Measurements from ENCODE around the gene OSTF1. TPM values are rescaled to one million over a fixed set of nuclear protein-coding genes. Genes with fewer than 3 reads are reported as not detected.

The OSTF1 gene
- total RNA-seq, 1 experiment from 2014 or later = 40.6 TPM

- no peak for DNase-seq (ENCODE audit: low read depth)
These were observed 2.7 kb upstream of the OSTF1 start for GRCh38 chr9:75085640-75086039.

GRCh38 chr9:75086541-75087288 is 1.6 kb upstream of the OSTF1 start:
- no peak for DNase-seq (ENCODE audit: low read depth)

- peak; percentile 63 for DNase-seq (ENCODE audit: low read depth)
These were observed 958 bp upstream of the OSTF1 start for GRCh38 chr9:75087289-75087823.

- DNase-seq (ENCODE audit: low read depth) = peak; percentile 58
These were observed 495 bp downstream of the OSTF1 start for GRCh38 chr9:75088646-75089372.

- no peak for DNase-seq (ENCODE audit: low read depth)
These were observed 1.1 kb downstream of the OSTF1 start for GRCh38 chr9:75089373-75089766.

GRCh38 chr9:75090579-75090978 is 2.3 kb downstream of the OSTF1 start:
- DNase-seq (ENCODE audit: low read depth) = no peak

GRCh38 chr9:75092766-75093165 is 4.5 kb downstream of the OSTF1 start:
- DNase-seq (ENCODE audit: low read depth) = no peak

GRCh38 chr9:75096796-75097195 is 8.5 kb downstream of the OSTF1 start:
- no peak for DNase-seq (ENCODE audit: low read depth)

- DNase-seq (ENCODE audit: low read depth) = no peak
These were observed 12.8 kb downstream of the OSTF1 start for GRCh38 chr9:75101004-75101588.

GRCh38 chr9:75102177-75102790 is 14.0 kb downstream of the OSTF1 start:
- DNase-seq (ENCODE audit: low read depth) = no peak

GRCh38 chr9:75104607-75105006 is 16.3 kb downstream of the OSTF1 start:
- no peak for DNase-seq (ENCODE audit: low read depth)

GRCh38 chr9:75105019-75105540 is 16.8 kb downstream of the OSTF1 start:
- DNase-seq (ENCODE audit: low read depth) = no peak

- no peak for DNase-seq (ENCODE audit: low read depth)
These were observed 17.5 kb downstream of the OSTF1 start for GRCh38 chr9:75105841-75106240.

- DNase-seq (ENCODE audit: low read depth) = no peak
These were observed 18.5 kb downstream of the OSTF1 start for GRCh38 chr9:75106857-75107256.

- DNase-seq (ENCODE audit: low read depth) = peak; percentile 17
These were observed 20.3 kb downstream of the OSTF1 start for GRCh38 chr9:75108571-75108970.

GRCh38 chr9:75109210-75109839 is 21.0 kb downstream of the OSTF1 start:
- DNase-seq (ENCODE audit: low read depth) = no peak

GRCh38 chr9:75111019-75111622 is 22.8 kb downstream of the OSTF1 start:
- no peak for DNase-seq (ENCODE audit: low read depth)

GRCh38 chr9:75112789-75113188 is 24.5 kb downstream of the OSTF1 start:
- DNase-seq (ENCODE audit: low read depth) = no peak

- no peak for DNase-seq (ENCODE audit: low read depth)
These were observed 28.0 kb downstream of the OSTF1 start for GRCh38 chr9:75116306-75116705.

- no peak for DNase-seq (ENCODE audit: low read depth)
These were observed 29.2 kb downstream of the OSTF1 start for GRCh38 chr9:75117564-75117963.

- no peak for DNase-seq (ENCODE audit: low read depth)
These were observed 32.4 kb downstream of the OSTF1 start for GRCh38 chr9:75120686-75121085.

Data from Daoy (cell line).